HPDE6-E6E7 (cell line): ENCODE results near the gene OR7G2.

Source experiments
- DNase-seq: peaks from one replicate; pipeline ENCODE4 v3.0.0; 2011; ENCODE audit warnings: missing footprints; ENCODE audit errors: extremely low spot score

The OR7G2 gene

DNA sequence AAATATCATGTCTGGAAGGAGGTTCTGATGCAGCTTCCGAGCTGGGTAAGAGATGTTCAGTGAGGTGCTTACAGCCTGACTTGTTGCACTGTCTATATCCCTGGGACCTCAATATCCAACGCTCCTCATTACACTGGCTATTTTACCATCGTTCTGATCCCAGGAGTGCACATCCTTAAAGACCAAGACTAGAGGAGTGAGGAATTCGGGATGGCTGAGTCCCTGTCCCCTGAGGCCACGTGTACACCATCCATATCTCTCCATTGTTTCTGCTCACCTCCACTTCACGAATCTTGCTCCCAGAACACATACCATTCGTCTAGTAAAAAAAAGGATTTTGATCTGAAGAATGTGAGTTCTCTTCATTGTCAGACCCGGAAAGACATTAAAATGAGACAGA lies at the start of gene OR7G2:
OR7G2 (minus strand) TSS at position 101 of the 400 bp plus-strand sequence. CDS start 4,232 bp downstream, outside the sequence.
- DNase-seq = no peak

DNA sequence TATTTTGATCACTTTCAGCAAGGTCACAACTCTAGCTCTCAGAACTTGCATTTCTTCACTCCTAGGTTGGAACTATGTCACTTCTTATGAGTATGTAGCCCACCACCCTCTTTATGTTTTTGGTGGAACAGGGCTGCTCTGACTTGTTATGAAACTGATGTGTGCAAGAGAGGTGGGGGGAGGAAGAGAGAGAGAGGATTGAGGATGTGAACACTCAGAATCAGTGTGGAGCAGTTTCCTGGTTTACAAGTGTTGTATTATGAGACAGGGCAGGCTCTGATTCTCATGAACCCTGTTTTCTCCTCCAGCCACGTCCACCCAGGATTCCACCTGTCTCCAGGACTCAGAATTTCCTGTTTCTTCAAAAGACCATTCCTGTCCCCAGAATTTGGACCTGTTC lies 49.0 kb upstream of the OR7G2 start:
- DNase-seq = no peak

DNA sequence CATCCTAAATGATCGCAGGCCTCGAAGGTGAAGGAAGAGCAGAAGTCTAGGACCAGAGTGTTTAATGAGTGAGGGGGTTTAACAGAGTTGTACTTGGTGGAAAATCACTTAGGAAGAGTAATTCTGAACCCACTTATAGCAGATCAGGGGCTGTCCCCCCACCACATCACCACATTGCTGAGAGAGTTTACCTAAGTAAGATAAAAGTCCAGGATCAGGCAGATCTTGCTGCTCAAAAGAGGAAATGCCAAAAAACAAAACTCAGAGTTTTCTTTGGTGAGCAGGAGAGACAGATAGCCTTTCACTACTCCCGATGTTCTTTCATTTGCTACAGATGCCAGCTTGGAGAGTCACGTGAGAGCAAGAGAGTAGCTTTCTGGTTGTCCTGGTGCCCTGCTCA lies 48.3 kb upstream of the OR7G2 start:
- no peak for DNase-seq

DNA sequence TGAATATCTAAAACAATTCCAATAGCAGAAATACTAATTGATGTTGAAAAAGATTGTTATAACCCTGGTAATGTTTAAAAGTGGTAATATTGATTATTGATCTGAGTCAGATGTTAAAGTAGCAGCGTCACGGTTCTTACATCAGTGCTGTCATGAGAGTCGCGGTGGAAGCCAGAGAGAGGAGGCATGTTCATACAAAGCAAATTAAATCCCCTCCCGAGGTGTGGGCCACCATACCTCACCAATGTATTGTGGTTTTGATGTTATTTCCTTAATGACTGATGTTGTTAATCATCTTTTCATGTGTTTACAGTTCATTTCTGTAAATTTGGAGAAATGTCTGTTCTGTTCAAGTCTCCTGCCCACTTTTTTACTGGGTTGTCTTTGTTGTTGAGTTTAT lies 44.1 kb upstream of the OR7G2 start:
- DNase-seq = no peak

DNA sequence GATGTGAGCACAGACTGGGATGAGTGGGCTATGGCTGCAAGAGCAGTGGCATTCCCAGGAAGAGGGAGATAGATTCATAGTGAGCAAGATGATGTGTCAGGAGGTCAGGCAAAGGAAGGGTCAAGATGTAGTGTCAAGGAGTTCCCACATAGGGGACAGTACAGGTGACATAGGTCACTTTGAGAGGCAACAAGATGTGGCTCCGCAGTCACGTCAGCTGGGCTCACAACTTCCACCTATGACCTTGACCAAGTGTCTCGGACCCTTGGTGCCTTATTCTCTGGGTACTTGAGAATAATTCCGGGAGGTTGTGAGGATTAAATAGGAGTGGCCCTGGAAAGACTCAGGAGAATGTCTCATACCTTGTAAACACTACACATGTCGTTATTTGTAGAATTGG lies 43.4 kb upstream of the OR7G2 start:
- DNase-seq = no peak

DNA sequence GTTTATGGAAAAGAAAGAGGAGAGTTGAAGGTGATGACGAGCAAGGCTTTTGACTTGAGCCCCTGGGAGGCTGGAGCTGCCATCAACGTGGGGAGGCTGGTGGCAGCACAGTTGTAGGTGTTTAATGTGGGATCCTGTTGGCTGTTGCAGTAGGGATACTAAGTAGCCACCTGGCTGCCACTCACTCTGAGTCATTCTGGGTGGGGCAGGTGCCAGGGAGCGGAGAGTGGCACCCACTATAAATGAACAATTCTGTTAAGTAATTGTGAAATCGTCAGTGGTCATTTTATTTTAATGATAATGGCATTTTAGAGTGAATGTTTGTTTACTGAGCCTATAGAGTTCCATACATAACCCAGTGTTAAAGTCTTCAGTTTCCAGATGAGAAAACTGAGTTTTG lies 42.7 kb upstream of the OR7G2 start:
- no peak for DNase-seq

DNA sequence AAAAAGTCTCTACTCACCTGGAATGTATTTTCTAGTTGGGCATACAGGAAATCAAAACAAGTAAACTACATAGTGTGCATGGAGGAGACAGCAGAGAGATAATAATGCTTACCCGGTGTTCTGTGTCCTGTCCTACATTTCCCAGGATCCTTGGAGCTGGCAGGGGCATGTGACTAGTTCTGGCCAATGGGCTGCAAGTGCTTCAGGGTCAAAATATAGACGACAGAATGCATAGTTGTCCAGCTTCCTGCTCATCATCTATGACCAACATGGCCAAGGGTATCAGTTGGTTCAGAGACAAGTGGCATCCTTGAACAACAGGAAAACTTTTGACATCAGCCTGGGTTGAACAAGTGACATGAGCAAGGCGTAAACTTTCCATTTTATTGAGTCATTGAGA lies 41.4 kb upstream of the OR7G2 start:
- DNase-seq = no peak

DNA sequence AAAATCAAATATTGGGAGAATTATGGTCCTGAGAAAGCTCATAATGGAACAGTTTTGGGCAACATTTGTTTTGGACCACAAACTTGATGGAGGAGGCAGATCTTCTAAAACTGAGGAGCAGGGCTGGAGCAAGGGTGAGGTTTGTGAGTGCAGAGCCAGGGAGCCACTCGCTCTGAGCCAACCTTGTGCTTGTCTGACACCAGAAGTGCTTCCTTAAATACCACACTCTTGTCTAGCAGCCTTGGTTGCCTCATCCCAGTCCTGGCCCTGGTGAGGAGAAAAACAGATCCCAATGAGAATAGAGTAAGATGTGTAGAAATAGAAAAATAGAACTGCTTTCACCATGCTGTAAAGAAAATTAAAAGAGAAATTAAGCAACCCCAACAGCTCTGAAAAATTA lies 39.6 kb upstream of the OR7G2 start:
- no peak for DNase-seq

DNA sequence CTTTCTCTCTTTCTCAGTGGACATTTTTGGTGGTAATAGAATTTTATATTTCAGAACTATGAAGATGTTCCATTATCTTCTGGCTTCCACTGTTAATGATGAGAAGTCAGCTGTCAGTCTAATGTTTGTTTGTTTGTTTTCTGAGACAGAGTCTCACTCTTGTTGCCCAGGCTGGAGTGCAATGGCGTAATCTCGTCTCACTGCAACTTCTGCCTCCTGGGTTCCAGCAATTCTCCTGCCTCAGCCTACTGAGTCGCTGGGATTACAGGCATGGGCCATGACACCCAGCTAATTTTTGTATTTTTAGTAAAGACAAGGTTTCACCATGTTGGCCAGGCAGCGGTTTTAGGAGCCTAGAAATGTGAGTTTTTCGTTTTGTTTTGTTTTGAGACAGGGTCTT lies 37.6 kb upstream of the OR7G2 start:
- DNase-seq = no peak

DNA sequence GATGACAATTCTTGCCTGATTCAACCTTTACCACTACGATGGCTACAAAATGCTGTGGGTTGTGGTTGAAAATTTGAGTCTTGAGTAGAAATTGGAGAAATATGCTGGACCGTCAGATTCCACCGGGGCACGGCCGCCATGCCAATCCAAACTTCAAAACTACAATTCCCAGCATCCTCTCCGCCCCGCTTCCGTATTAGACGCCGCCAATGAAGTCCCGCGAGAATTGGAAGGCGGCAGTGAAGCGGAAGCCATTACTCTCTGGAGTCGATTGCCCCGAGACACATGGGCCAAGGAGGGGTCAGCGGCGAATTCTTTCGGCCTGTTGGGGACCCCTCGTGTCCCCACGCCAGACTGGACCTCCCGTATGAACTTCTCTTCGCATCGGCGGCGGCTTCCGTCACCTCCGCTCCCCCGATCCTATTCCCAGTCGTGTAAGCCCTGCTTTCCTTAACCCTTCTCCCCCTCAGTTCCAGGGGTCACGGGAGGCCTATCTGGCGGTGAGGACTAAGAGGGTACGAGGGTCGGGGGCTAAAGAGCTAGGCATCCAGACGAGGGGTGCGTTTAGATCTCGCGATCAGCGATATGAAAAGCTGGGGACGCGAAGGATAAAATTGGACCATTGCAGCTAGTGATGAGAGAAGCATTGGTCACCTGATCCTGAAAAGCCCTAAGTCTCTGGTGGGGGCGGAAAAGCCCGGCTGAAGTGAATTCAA lies 33.0 kb upstream of the OR7G2 start, which contains the start of gene ZNF317:
ZNF317 (plus strand) TSS at position 239 of the 716 bp plus-strand sequence. CDS start 15,620 bp downstream, outside the sequence.
- peak; percentile 86 for DNase-seq

DNA sequence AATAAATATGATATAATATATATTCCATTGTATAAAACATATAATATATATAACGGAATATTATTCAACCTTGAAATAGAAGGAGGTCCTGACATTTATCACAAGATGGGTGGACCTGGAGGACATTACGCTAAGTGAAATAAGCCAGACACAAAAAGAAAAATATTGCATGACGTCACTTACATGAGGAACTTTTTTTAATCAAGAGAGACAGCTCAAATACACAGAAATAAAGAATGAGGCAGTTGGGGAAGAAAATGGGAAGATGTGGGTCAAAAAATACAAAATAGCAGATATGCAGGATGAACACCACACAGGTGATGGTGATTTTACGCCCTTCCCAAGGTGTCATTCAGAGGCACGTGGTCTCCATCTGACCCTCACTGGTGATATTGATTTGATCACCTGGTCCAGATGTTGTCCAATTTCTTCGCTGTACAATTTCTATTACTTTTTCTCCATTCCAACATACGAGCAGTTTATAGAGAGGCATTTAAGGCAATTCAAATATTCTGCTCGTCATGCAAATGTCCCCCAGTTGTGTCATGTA lies 32.4 kb upstream of the OR7G2 start:
- DNase-seq = no peak

DNA sequence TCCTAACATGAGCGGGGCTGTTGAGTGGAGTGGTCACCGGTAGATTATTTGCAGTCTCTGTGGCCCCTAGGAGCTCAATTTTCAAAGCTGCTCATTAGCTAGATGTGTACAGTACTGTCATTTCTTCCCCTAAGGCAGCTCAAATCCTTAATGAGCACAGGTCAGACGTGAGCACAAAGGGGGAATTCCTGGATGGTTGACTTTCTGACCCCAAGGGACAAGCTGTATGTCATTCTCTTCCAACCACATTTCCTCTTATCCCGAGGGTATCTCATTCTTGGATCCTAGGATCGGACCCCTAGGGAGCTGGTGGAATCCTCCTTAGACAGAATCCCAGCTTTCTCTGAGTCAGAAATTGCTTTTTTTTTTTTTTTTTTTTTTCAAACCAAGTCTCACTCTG lies 25.1 kb upstream of the OR7G2 start:
- no peak for DNase-seq

DNA sequence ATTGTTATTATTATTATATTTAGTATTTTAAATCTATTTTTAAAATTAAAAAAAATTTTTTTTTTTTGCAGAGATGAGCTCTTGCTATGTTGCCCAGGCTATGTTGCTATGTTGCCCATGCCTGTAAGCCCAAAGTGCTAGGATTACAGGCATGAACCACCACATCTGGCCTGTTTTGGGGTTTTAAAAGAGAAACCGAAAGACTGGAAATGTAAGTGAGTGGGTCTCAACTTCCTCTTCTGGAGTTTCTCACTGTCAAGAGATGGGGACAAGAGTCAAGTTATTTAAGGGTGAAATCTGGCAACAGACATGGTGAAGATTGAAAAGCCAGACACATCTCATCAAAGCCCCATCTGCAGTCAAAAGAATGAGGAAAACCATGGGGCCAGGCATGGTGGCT lies 23.7 kb upstream of the OR7G2 start:
- no peak for DNase-seq

DNA sequence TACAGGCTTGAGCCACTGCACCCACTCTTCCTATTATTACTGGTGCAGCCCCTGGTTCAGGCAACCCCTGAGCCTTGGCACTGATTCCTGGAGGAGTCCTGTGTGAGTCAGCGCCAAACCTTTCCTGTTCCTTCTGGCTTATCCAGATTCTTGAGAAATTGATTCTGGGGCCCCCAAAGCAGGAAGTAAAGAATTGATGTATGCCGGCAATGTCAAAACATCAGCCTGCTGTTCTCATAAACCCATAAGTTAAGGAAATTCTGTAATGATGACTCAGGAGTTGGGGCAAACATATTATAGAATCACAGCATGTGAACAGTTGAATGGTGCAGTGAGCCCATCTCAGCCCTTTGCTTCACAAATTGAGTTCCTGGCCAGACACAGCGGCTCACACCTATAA lies 20.9 kb upstream of the OR7G2 start:
- DNase-seq = peak; percentile 87

DNA sequence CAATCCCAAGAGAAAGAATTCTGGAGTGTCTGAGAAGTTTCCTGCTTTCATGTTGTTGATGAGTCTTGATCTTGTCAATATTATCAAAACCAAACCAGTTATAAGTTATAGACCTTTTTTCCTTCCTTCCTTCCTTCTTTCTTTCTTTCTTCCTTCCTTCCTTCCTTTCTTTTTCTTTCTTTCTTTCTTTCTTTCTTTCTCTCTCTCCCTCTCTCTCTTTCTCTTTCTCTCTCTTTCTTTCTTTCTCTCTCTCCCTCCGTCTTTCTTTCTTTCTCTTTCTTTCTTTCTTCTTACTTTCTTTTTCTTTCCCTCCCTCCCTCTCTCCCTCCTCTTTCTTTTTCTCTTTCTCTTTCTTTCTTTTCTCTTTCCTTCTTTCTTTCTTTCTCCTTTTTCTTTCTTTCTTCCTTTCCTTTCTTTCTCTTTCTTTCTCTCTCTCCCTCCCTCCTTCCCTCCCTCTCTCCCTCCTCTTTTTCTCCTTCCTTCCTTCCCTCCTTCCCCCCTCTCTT lies 19.7 kb upstream of the OR7G2 start, which contains the start of gene OR7G3:
OR7G3 (minus strand) TSS at position 51 of the 506 bp plus-strand sequence; CDS start at position 51, 0 bp downstream.
- no peak for DNase-seq

DNA sequence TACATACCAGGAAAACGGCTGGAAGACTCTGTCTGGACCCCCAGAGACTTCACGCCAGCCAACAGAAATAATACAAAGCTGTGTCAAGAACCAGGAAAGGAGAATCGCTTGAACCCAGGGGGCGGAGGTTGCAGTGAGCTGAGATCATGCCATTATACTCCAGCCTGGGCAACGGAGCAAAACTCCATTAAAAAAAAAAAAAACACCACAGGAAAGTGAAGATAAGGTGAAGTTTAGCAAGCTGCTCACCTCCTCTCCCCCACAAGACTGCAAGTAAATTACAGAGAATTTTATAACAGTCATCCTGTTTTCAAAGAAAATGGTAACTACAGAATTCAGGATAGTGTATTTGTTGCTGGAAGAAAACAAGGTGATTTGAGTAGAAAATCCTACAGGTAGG lies 9.3 kb upstream of the OR7G2 start:
- DNase-seq = no peak

DNA sequence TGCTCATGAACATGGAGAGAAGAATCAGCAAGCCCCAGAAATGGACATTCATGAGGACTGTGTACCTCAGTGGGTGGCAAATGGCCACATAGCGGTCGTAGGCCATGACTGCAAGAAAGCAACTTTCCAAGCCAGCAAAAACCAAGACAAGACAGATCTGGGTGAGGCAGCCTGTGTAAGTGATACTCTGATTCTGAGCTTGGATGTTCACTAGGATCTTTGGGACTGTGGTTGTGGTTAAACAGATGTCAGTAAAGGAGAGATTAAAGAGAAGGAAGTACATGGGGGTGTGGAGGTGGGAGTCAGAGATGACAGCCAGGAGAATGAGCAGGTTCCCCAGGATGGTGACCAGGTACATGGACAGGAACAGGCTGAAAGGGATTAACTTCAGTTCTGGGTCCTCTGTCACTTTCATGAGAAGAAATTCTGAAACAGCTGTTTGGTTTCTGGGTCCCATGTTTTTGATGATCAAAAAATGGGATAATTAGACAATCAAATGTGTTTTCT lies 8.1 kb upstream of the OR7G2 start, which contains the start of gene OR7G1:
OR7G1 (minus strand) TSS at position 457 of the 507 bp plus-strand sequence; CDS start at position 457, 0 bp downstream.
- DNase-seq = no peak

DNA sequence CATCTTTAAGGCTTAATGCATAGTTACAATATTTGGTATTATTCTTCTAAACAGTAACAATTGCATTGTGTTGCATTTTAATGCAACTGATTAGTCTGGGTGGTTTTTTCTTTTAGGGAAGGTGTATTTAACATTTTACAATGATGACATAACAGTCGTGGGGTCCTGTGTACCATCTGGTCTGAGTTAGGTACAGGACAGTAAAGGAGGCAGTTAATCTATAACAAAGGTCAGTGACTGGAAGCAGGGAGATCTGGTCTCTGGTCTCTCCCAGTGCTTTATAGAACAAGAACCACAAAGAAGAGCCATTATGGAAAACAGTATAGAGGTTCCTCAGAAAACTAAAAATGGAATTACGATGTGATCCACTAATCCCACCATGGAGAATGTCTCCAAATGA lies 2.7 kb upstream of the OR7G2 start:
- no peak for DNase-seq

DNA sequence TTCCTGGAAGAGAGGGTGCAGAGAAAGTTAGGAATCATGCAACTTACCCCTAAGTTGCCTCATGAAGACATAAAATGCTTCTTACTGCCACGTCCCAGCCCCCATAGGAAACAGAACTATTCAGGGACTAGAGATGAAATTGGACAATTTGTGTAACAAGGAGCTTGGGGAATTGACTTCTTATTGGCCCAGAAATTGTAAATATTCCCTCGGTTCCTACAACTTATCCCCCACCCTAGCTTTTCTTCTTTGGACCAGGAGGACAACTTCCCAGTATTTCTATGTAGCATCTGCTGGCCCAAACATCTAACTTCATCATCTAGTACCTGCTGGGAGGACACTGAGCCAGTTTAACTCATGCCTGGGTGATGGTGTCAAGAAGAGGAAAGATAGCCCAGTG lies 20.5 kb downstream of the OR7G2 start, which contains the start of gene OR1M1:
OR1M1 (plus strand) TSS at position 301 of the 400 bp plus-strand sequence. CDS start 6,184 bp downstream, outside the sequence.
- DNase-seq = no peak

DNA sequence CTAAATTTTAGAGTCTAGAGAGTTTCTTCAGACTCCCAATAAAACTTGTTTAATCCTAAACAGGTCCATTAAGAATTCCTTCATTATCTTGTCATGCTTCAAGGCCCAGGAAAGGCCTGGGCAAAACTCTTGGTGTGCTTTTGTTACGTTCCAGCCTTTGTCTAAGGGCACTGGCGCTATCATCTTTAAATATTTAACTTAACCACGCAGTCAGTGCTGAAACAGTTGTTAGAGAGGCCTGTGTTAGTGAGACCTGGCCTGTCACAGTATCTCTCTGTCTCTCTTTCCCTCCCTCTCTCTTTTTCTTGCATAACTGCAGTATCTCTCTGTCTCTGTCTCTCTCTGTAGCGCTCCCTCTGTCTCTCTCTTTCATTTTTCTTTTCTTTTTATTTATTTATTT lies 28.6 kb downstream of the OR7G2 start:
- DNase-seq = no peak

DNA sequence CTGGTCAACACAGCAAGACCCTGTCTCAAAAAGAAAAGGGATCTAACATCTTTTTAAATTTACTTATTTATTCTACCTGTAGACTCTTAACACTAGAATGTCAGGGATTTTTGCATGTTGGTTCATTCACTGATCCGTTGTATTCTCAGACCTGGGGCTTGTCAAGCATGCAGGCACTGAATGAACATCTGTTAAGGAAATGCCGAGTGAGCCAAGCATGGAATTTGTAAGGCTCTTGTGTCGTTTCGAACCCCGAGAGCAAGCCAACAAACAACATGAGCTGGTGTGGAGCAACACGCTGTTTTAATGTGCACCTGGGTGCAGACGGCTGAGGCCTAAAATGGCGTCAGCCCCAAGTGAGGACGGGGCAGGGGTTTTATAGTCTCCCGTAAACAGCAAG lies 30.4 kb downstream of the OR7G2 start:
- no peak for DNase-seq

DNA sequence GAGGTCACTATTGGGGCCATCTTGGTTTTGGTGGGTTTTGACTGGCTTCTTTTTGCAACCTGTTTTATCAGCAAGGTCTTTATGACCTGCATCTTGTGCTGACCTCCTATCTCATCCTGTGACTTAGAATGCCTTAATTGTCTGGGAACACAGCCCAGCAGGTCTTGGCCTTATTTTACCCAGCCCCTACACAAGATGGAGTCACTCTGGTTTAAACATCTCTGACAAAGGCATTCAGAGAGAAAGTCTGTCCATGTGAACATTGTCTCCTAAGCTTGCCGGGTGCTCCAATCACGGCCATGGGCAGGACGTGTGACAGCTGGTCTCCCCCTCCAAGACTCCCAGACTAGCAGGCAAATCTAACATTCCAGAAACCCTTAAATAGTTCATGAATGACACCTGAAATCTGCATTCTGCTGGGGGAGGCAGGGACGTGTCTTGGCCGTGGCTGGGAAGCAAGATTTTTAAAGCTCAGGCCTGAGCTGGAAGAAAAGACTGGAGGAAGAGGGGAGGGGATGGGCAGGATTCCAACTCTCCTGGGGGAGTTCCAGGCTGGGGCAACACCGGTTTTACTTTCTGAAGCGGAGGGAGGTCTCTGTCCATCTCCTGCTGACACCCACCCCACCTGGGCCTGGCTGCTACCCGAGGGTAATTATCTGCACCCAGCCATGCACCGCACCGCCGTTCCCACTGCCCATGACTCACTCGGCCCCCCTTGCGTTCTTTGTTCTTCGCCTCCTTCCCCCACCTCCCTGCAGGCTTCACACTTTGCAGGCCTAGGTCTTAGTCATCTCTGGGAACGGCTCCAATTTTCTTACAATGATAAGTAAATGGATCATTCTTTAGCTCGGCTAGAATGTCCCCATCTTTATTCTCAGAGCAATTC lies 32.0 kb downstream of the OR7G2 start:
- peak; percentile 100 for DNase-seq
